B cell (primary cell): Measurements from ENCODE around the gene METTL26. TPM values are rescaled to one million over a fixed set of nuclear protein-coding genes. Genes with fewer than 3 reads are reported as not detected.

Source experiments
- ATAC-seq: fragments of 200-7000 bp; cut with Tn5 transposase; one replicate; pipeline ENCODE4 v1.10.0; 2021; ENCODE audit warnings: low read depth, mild to moderate bottlenecking, moderate number of reproducible peaks, moderate library complexity
- CTCF ChIA-PET: fragments of 350-600 bp; sonication (Branson Sonifier 250); formaldehyde crosslinking; loops from one replicate; lab custom pipeline; 2021; ENCODE audit warnings: antibody characterized with exemption, inconsistent platforms; lab: Charles Lee
- POLR2A ChIA-PET: fragments of 350-600 bp; sonication (Branson Sonifier 250); formaldehyde crosslinking; loops from one replicate; lab custom pipeline; 2021; ENCODE audit warnings: antibody characterized with exemption; lab: Charles Lee
- DNase-seq: peaks from one replicate; pipeline ENCODE4 v3.0.0; 2013
- H2AFZ ChIP-seq: 2 replicates; pipeline ENCODE4 v1.6.1; 2012; ENCODE audit warnings: mild to moderate bottlenecking, low read depth, low read length; ENCODE audit not compliant: insufficient read depth, poor library complexity, severe bottlenecking
- H3K27ac ChIP-seq, 2 donors: 1 replicate in 1 of 2; 2 replicates in 1 of 2; pipeline ENCODE4 v1.5.1; 2012 to 2013; ENCODE audit warnings: low read length in 2 of 2, mild to moderate bottlenecking in 2 of 2, moderate library complexity in 1 of 2
- H3K27me3 ChIP-seq, 4 experiments: fragments of 200-600 bp in 1 of 4; sonication (generic) in 1 of 4; replicated peaks in 1 of 4; 1 replicate in 2 of 4; 2 replicates in 2 of 4; pipeline versions ENCODE4 v1.6.1 to v1.7.0; 2013 to 2016; ENCODE audit warnings: low read length in 3 of 4, mild to moderate bottlenecking in 2 of 4, mixed read lengths in 1 of 4, moderate library complexity in 1 of 4; ENCODE audit not compliant: insufficient read depth in 4 of 4, control insufficient read depth in 3 of 4; ENCODE audit errors: control extremely low read depth in 1 of 4
- H3K36me3 ChIP-seq, 2 experiments: replicated peaks in 1 of 2; 1 replicate in 1 of 2; 2 replicates in 1 of 2; pipeline versions ENCODE4 v1.6.1 to v1.7.1; 2013; ENCODE audit warnings: low read length in 1 of 2; ENCODE audit not compliant: insufficient read depth in 2 of 2, control insufficient read depth in 1 of 2; ENCODE audit errors: control extremely low read depth in 1 of 2, extremely low read depth in 1 of 2
- H3K4me1 ChIP-seq, 2 donors: fragments of 200-600 bp in 1 of 2; sonication (generic) in 1 of 2; 1 replicate in 1 of 2; 2 replicates in 1 of 2; pipeline versions ENCODE4 v1.5.1 to v1.6.1; 2013 to 2017; ENCODE audit warnings: low read length in 2 of 2; ENCODE audit not compliant: control insufficient read depth in 2 of 2, insufficient read depth in 2 of 2
- H3K4me2 ChIP-seq: replicated peaks from 2 replicates; pipeline ENCODE3; 2012; ENCODE audit warnings: mild to moderate bottlenecking, low read depth, low read length; ENCODE audit not compliant: poor library complexity, severe bottlenecking
- H3K4me3 ChIP-seq, 5 experiments: fragments of 200-600 bp in 1 of 5; sonication (generic) in 1 of 5; 1 replicate in 3 of 5; 2 replicates in 2 of 5; pipeline versions ENCODE4 v1.5.1 to v1.7.0; 2011 to 2016; ENCODE audit warnings: low read length in 4 of 5, mild to moderate bottlenecking in 4 of 5, low read depth in 2 of 5, control low read depth in 1 of 5, moderate library complexity in 1 of 5; ENCODE audit not compliant: insufficient read depth in 1 of 5; ENCODE audit errors: control extremely low read depth in 1 of 5, extremely low read depth in 1 of 5
- H3K79me2 ChIP-seq: fragments of 200-600 bp; sonication (generic); one replicate; pipeline ENCODE4 v1.6.0; 2016; ENCODE audit warnings: low read length; ENCODE audit not compliant: control insufficient read depth, insufficient read depth
- H3K9ac ChIP-seq: fragments of 200-600 bp; sonication (generic); 2 replicates; pipeline ENCODE4 v1.6.1; 2017; ENCODE audit warnings: mild to moderate bottlenecking, low read length, moderate library complexity
- H3K9me3 ChIP-seq, 3 donors: one replicate each; pipeline versions ENCODE4 v1.6.1 to v1.7.1; 2013; ENCODE audit warnings: low read length in 2 of 3; ENCODE audit not compliant: control insufficient read depth in 2 of 3, insufficient read depth in 1 of 3; ENCODE audit errors: control extremely low read depth in 1 of 3
- H4K20me1 ChIP-seq: 2 replicates; pipeline ENCODE4 v1.6.0; 2012; ENCODE audit warnings: mild to moderate bottlenecking, low read length; ENCODE audit not compliant: insufficient read depth, control insufficient read depth, poor library complexity, severe bottlenecking
- H3K27ac Mint-ChIP-seq: one replicate; pipeline ENCODE4 v1.8.0; 2021; ENCODE audit warnings: mixed read lengths
- H3K27me3 Mint-ChIP-seq: one replicate; pipeline ENCODE4 v1.8.0; 2021; ENCODE audit warnings: mixed read lengths
- H3K4me1 Mint-ChIP-seq: one replicate; pipeline ENCODE4 v1.8.0; 2021; ENCODE audit warnings: mixed read lengths
- H3K4me3 Mint-ChIP-seq: one replicate; pipeline ENCODE4 v1.8.0; 2021; ENCODE audit warnings: mixed read lengths
- H3K9me3 Mint-ChIP-seq: one replicate; pipeline ENCODE4 v1.8.0; 2022; ENCODE audit warnings: mixed read lengths; ENCODE audit not compliant: insufficient read depth
- EZH2 ChIP-seq: IDR thresholded peaks from 2 replicates; pipeline ENCODE4 v1.6.1; 2012; ENCODE audit warnings: borderline replicate concordance, low read depth, mild to moderate bottlenecking, moderate library complexity, low read length; ENCODE audit not compliant: insufficient read depth, poor library complexity, severe bottlenecking
- WGBS: methylation state at CpG from one replicate; pipeline ENCODE4 v1.1.5; 2013; ENCODE audit warnings: missing lambda C conversion rate; ENCODE audit not compliant: insufficient coverage; 5-methylcytosine and 5-hydroxymethylcytosine counted together
- intact Hi-C: fragments of 100-400 bp; cut with micrococcal nuclease; formaldehyde crosslinking; loops from one replicate; pipeline ENCODE4 v1.10.0; 2022
- polyA plus RNA-seq: library from polyadenylated mRNA; depleted of rRNA; stranded (reverse); fragments of >200 nt; gene quantifications from 2 replicates; pipeline ENCODE4 v1.2.3, GENCODE V29; 2012
- total RNA-seq, 2 donors: library from RNA; stranded (reverse); fragments of 120-200 nt in 1 of 2; gene quantifications; 1 replicate in 1 of 2; 2 replicates in 1 of 2; pipeline versions ENCODE4 v1.2.3 to v1.2.4, GENCODE V29; 2013 to 2022
- TF ChIP-seq, protein P1 (sequence below): fragments of 200-600 bp; IDR thresholded peaks from one replicate; pipeline ENCODE4 v1.8.0; 2022; ENCODE audit warnings: antibody characterized with exemption, mild to moderate bottlenecking

The METTL26 gene
- total and polyA plus RNA-seq, 2 donors (not counting 1 experiment from before 2014, with no cell fraction given) = 56.6 to 140 TPM

DNA sequence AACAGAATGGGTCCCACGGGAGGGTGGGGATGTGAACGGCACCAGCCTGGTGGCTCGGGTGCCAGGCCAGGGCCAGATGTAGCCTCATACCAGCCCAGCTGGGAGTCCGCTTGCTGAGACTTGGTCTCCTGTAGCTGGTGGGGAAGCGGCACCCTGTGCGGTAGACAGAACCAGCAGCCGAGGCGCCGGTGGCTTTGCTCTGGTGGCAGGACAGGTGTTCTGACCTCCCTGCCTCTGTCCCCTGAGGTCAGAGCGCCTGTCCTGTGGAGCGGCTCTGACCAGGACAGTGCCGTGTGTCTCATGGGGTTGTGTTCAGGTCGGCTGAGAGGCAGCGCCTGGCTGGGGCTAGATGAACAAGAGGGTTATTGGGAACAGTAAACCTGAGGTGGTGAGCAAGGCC, 26.1 kb downstream of the METTL26 start:
- no peak overlapping the region for H3K4me3 Mint-ChIP-seq
- ChIA-PET CTCF (interaction anchor here (1.0 to 1.6 kb wide), 4 partner anchors 9 to 26 kb away, joined by 3 to 4 read pairs (median 4); partner anchors contain the start of gene METTL26), POLR2A (no interaction called here)
- Histone ChIP-seq H3K4me3 (no peak overlapping the region), H4K20me1 (peaks cover 50% of the 10 kb centered on the region), H3K9me3 (peaks cover 0 to 16% (median 10%) of the 10 kb centered on the region in 3 donors), H3K27ac (no peak overlapping the region), H3K4me1 (peaks cover 0 to 2% of the 10 kb centered on the region in 2 donors), H3K4me2 (no peak overlapping the region), H3K9ac (no peak overlapping the region), H3K79me2 (peaks cover 63% of the 10 kb centered on the region), H2AFZ (no peak overlapping the region), H3K27me3 (no peaks in the 10 kb centered on the region), H3K36me3 (no peaks in the 10 kb centered on the region)
- no peak for TF ChIP-seq EZH2
- TF ChIP-seq, protein P1, sequence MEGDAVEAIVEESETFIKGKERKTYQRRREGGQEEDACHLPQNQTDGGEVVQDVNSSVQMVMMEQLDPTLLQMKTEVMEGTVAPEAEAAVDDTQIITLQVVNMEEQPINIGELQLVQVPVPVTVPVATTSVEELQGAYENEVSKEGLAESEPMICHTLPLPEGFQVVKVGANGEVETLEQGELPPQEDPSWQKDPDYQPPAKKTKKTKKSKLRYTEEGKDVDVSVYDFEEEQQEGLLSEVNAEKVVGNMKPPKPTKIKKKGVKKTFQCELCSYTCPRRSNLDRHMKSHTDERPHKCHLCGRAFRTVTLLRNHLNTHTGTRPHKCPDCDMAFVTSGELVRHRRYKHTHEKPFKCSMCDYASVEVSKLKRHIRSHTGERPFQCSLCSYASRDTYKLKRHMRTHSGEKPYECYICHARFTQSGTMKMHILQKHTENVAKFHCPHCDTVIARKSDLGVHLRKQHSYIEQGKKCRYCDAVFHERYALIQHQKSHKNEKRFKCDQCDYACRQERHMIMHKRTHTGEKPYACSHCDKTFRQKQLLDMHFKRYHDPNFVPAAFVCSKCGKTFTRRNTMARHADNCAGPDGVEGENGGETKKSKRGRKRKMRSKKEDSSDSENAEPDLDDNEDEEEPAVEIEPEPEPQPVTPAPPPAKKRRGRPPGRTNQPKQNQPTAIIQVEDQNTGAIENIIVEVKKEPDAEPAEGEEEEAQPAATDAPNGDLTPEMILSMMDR = no peak
- WGBS = 56% methylated on average over 14 of the region's 14 CpGs
- ATAC-seq (no peak), DNase-seq (no peak)
- no peak overlapping the region for H3K27ac Mint-ChIP-seq
- intact Hi-C loops = loop anchor here (2.0 kb wide), 1 partner anchor 31 kb away; no protein-coding TSS in a partner anchor
- no peaks in the 10 kb centered on the region for H3K9me3 Mint-ChIP-seq
- H3K4me1 Mint-ChIP-seq = peaks cover 13% of the 10 kb centered on the region
- H3K27me3 Mint-ChIP-seq = no peaks in the 10 kb centered on the region

DNA sequence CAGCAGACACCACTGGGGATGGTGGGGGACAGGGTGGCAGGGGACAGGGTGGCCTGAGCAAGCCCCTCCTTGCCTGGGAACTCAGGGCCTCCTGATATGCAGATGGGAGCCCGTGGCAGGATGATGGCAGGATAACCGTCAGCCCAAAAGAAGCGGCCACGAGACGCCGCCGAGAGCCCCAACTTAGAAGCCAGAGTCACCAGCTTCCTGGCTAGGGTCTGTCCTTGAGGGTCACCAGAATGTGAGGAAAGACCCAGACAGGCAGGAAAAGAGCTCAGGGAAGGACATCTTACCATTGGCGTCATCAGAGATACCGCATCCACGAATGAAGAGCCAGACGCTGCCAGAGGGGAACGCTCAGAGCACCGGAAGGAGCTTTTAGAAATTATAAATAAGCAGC, 26.8 kb downstream of the METTL26 start:
- H3K4me3 Mint-ChIP-seq = no peak overlapping the region
- H3K4me2 ChIP-seq = no peak overlapping the region

More for the DNA sequence above, 26.8 kb downstream of the METTL26 start:
- H3K27me3 ChIP-seq = no peaks in the 10 kb centered on the region
- H3K9me3 Mint-ChIP-seq = no peaks in the 10 kb centered on the region
- TF ChIP-seq, protein P1 = no peak
- TF ChIP-seq EZH2 = no peak
- 95% methylated on average over 11 of the region's 13 CpGs for WGBS
- POLR2A ChIA-PET = no interaction called here
- H3K9me3 ChIP-seq = peaks cover 0 to 19% (median 10%) of the 10 kb centered on the region in 3 donors
- no peak overlapping the region for H3K27ac Mint-ChIP-seq
- intact Hi-C loops = no loop called here
- H3K4me1 Mint-ChIP-seq = peaks cover 8% of the 10 kb centered on the region
- H3K79me2 ChIP-seq = peaks cover 66% of the 10 kb centered on the region
- CTCF ChIA-PET = interaction anchor here (1.0 to 1.6 kb wide), 2 partner anchors 8 to 27 kb away, joined by 3 to 4 read pairs; partner anchors contain the start of gene METTL26
- ATAC-seq (no peak), DNase-seq (no peak)
- no peak overlapping the region for H2AFZ ChIP-seq
- H3K9ac ChIP-seq = no peak overlapping the region
- H3K36me3 ChIP-seq = no peaks in the 10 kb centered on the region
- peaks cover 45% of the 10 kb centered on the region for H4K20me1 ChIP-seq
- H3K4me3 ChIP-seq = no peak overlapping the region
- H3K27ac ChIP-seq = no peak overlapping the region
- H3K4me1 ChIP-seq = no peaks in the 10 kb centered on the region
- no peaks in the 10 kb centered on the region for H3K27me3 Mint-ChIP-seq
